ENCODE results near the gene TERB2. TPM values are rescaled to one million over a fixed set of nuclear protein-coding genes. Genes with fewer than 3 reads are reported as not detected.
"Not testable (repeated sequence)": the region's sequence is repeated elsewhere in the genome, so short reads cannot be mapped to it uniquely, and the experiment has no call there.

Gene TERB2
- polyA plus RNA-seq, 3 donors = not detected

GRCh38 chr15:45009046-45009445, 52.6 kb downstream of the TERB2 start:
- H3K4me1 ChIP-seq (ENCODE audit: control insufficient read depth in 1 of 2, insufficient read depth in 2 of 2, low read length in 2 of 2) = no peaks in the 10 kb centered on the region
- Mint-ChIP-seq H3K36me3 (no peaks in the 10 kb centered on the region), H3K9me3 (peaks cover 0 to 16% (median 6%) of the 10 kb centered on the region in 7 donors), H3K4me3 (no peak overlapping the region), H3K27ac (no peak overlapping the region), H3K27me3 (ENCODE audit: low read depth in 3 of 3) (peaks cover 0 to 5% (median 2%) of the 10 kb centered on the region in 3 donors), H3K4me1 (no peaks in the 10 kb centered on the region)
- H3K9me3 ChIP-seq (replicated peaks in 1 of 2; ENCODE audit: control insufficient read depth in 1 of 2, insufficient read depth in 1 of 2, low read length in 2 of 2) = peaks cover 0 to 3% of the 10 kb centered on the region in 2 donors
- no peak overlapping the region for H3K9ac ChIP-seq (ENCODE audit: insufficient read depth, low read length, poor library complexity, severe bottlenecking)
- intact Hi-C loops (cut with micrococcal nuclease) = no loop called here
- H3K4me3 ChIP-seq (replicated peaks in 1 of 3; ENCODE audit: low read depth in 2 of 3, low read length in 3 of 3) = no peak overlapping the region
- no peaks in the 10 kb centered on the region for H3K79me2 ChIP-seq (ENCODE audit: insufficient read depth, low read length)
- H3K4me2 ChIP-seq (replicated peaks; ENCODE audit: extremely low read depth, low read length, poor library complexity, severe bottlenecking) = no peak overlapping the region
- DNase-seq = no peak
- TF ChIP-seq, protein P1, sequence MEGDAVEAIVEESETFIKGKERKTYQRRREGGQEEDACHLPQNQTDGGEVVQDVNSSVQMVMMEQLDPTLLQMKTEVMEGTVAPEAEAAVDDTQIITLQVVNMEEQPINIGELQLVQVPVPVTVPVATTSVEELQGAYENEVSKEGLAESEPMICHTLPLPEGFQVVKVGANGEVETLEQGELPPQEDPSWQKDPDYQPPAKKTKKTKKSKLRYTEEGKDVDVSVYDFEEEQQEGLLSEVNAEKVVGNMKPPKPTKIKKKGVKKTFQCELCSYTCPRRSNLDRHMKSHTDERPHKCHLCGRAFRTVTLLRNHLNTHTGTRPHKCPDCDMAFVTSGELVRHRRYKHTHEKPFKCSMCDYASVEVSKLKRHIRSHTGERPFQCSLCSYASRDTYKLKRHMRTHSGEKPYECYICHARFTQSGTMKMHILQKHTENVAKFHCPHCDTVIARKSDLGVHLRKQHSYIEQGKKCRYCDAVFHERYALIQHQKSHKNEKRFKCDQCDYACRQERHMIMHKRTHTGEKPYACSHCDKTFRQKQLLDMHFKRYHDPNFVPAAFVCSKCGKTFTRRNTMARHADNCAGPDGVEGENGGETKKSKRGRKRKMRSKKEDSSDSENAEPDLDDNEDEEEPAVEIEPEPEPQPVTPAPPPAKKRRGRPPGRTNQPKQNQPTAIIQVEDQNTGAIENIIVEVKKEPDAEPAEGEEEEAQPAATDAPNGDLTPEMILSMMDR (IDR thresholded peaks at IDR 0.05) = no peak
- 90% methylated on average over 2 of the region's 2 CpGs for WGBS (ENCODE audit: insufficient coverage)
- H3K27me3 ChIP-seq (ENCODE audit: control insufficient read depth in 2 of 2, insufficient read depth in 2 of 2, low read length in 2 of 2) = no peaks in the 10 kb centered on the region
- no peaks in the 10 kb centered on the region for H4K20me1 ChIP-seq (ENCODE audit: insufficient read depth, low read length)
- H3K36me3 ChIP-seq (replicated peaks in 1 of 2; ENCODE audit: control insufficient read depth in 1 of 2, insufficient read depth in 2 of 2, low read length in 2 of 2) = no peaks in the 10 kb centered on the region
- H3K27ac ChIP-seq (ENCODE audit: low read depth in 1 of 2, low read length in 2 of 2) = no peak overlapping the region
- H2AFZ ChIP-seq (ENCODE audit: insufficient read depth, low read depth, low read length, poor library complexity, severe bottlenecking) = no peak overlapping the region

- H3K27me3 Mint-ChIP-seq (ENCODE audit: low read depth in 3 of 3) = peaks cover 5 to 13% (median 9%) of the 10 kb centered on the region in 3 donors
- H3K9me3 Mint-ChIP-seq; H3K79me2 ChIP-seq (ENCODE audit: insufficient read depth, low read length); DNase-seq; intact Hi-C loops (cut with micrococcal nuclease); H3K4me1 ChIP-seq (ENCODE audit: control insufficient read depth in 1 of 2, insufficient read depth in 2 of 2, low read length in 2 of 2); H3K4me3 Mint-ChIP-seq; H3K9ac ChIP-seq (ENCODE audit: insufficient read depth, low read length, poor library complexity, severe bottlenecking); H3K27me3 ChIP-seq (ENCODE audit: control insufficient read depth in 2 of 2, insufficient read depth in 2 of 2, low read length in 2 of 2); H3K36me3 Mint-ChIP-seq; H3K4me3 ChIP-seq (replicated peaks in 1 of 3; ENCODE audit: low read depth in 2 of 3, low read length in 3 of 3); H3K27ac Mint-ChIP-seq; H3K4me1 Mint-ChIP-seq; H2AFZ ChIP-seq (ENCODE audit: insufficient read depth, low read depth, low read length, poor library complexity, severe bottlenecking); H3K27ac ChIP-seq (ENCODE audit: low read depth in 1 of 2, low read length in 2 of 2); H4K20me1 ChIP-seq (ENCODE audit: insufficient read depth, low read length); H3K9me3 ChIP-seq (replicated peaks in 1 of 2; ENCODE audit: control insufficient read depth in 1 of 2, insufficient read depth in 1 of 2, low read length in 2 of 2); H3K4me2 ChIP-seq (replicated peaks; ENCODE audit: extremely low read depth, low read length, poor library complexity, severe bottlenecking); H3K36me3 ChIP-seq (replicated peaks in 1 of 2; ENCODE audit: control insufficient read depth in 1 of 2, insufficient read depth in 2 of 2, low read length in 2 of 2): not testable (repeated sequence)
- no CpG with 5 or more reads among the region's 1 CpG for WGBS (ENCODE audit: insufficient coverage)
Measured at GRCh38 chr15:45015114-45015513, 58.6 kb downstream of the TERB2 start.

DNA sequence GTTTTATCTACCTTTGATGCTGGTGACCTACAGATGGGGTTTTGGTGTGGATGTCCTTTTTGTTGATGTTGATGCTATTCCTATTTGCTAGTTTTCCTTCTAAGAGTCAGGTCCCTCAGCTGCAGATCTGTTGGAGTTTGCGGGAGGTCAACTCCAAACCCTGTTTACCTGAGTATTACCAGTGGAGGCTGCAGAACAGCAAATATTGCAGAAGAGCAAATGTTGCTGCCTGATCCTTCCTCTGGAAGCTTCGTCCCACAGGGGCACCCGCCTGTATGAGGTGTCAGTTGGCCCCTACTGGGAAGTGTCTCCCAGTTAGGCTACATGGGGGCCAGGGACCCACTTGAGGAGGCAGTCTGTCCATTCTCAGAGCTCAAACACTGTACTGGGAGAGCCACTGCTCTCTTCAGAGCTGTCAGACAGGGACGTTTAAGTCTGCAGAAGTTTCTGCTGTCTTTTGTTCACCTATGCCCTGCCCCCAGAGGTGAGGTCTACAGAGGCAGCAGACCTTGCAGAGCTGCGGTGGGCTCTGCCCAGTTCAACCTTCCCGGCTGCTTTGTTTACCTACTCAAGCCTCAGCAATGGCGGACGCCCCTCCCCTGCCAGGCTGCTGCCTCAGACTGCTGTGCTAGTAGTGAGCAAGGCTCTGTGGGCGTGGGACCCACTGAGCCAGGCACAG, 63.9 kb downstream of the TERB2 start:
- H3K9me3 ChIP-seq (replicated peaks in 1 of 2; ENCODE audit: control insufficient read depth in 1 of 2, insufficient read depth in 1 of 2, low read length in 2 of 2); H3K4me3 Mint-ChIP-seq; H3K36me3 ChIP-seq (replicated peaks in 1 of 2; ENCODE audit: control insufficient read depth in 1 of 2, insufficient read depth in 2 of 2, low read length in 2 of 2); H4K20me1 ChIP-seq (ENCODE audit: insufficient read depth, low read length); H3K9me3 Mint-ChIP-seq; H2AFZ ChIP-seq (ENCODE audit: insufficient read depth, low read depth, low read length, poor library complexity, severe bottlenecking); H3K27me3 ChIP-seq (ENCODE audit: control insufficient read depth in 2 of 2, insufficient read depth in 2 of 2, low read length in 2 of 2); DNase-seq; H3K4me3 ChIP-seq (replicated peaks in 1 of 3; ENCODE audit: low read depth in 2 of 3, low read length in 3 of 3); intact Hi-C loops (cut with micrococcal nuclease); H3K4me2 ChIP-seq (replicated peaks; ENCODE audit: extremely low read depth, low read length, poor library complexity, severe bottlenecking); H3K36me3 Mint-ChIP-seq; H3K27ac ChIP-seq (ENCODE audit: low read depth in 1 of 2, low read length in 2 of 2); H3K27ac Mint-ChIP-seq; H3K9ac ChIP-seq (ENCODE audit: insufficient read depth, low read length, poor library complexity, severe bottlenecking): not testable (repeated sequence)
- Histone ChIP-seq H3K4me1 (ENCODE audit: control insufficient read depth in 1 of 2, insufficient read depth in 2 of 2, low read length in 2 of 2) (peaks cover 15 to 20% of the 10 kb centered on the region in 2 donors), H3K79me2 (ENCODE audit: insufficient read depth, low read length) (peaks cover 13% of the 10 kb centered on the region)
- Mint-ChIP-seq H3K4me1 (peaks cover 26% of the 10 kb centered on the region), H3K27me3 (ENCODE audit: low read depth in 3 of 3) (peaks cover 5 to 19% (median 9%) of the 10 kb centered on the region in 3 donors)
- WGBS (ENCODE audit: insufficient coverage) = 97% methylated on average over 9 of the region's 9 CpGs

GRCh38 chr15:45020901-45021259, 64.4 kb downstream of the TERB2 start:
- H3K4me3 ChIP-seq (replicated peaks in 1 of 3; ENCODE audit: low read depth in 2 of 3, low read length in 3 of 3); H3K4me2 ChIP-seq (replicated peaks; ENCODE audit: extremely low read depth, low read length, poor library complexity, severe bottlenecking); H3K36me3 Mint-ChIP-seq; DNase-seq; H4K20me1 ChIP-seq (ENCODE audit: insufficient read depth, low read length); H3K9me3 ChIP-seq (replicated peaks in 1 of 2; ENCODE audit: control insufficient read depth in 1 of 2, insufficient read depth in 1 of 2, low read length in 2 of 2); H3K27me3 ChIP-seq (ENCODE audit: control insufficient read depth in 2 of 2, insufficient read depth in 2 of 2, low read length in 2 of 2); H3K9ac ChIP-seq (ENCODE audit: insufficient read depth, low read length, poor library complexity, severe bottlenecking); H3K9me3 Mint-ChIP-seq; H3K27ac ChIP-seq (ENCODE audit: low read depth in 1 of 2, low read length in 2 of 2); H3K27ac Mint-ChIP-seq; H2AFZ ChIP-seq (ENCODE audit: insufficient read depth, low read depth, low read length, poor library complexity, severe bottlenecking); intact Hi-C loops (cut with micrococcal nuclease); H3K4me3 Mint-ChIP-seq; H3K36me3 ChIP-seq (replicated peaks in 1 of 2; ENCODE audit: control insufficient read depth in 1 of 2, insufficient read depth in 2 of 2, low read length in 2 of 2): not testable (repeated sequence)
- peaks cover 13% of the 10 kb centered on the region for H3K79me2 ChIP-seq (ENCODE audit: insufficient read depth, low read length)
- H3K27me3 Mint-ChIP-seq (ENCODE audit: low read depth in 3 of 3) = peaks cover 4 to 19% (median 9%) of the 10 kb centered on the region in 3 donors
- H3K4me1 Mint-ChIP-seq = peaks cover 30% of the 10 kb centered on the region
- WGBS (ENCODE audit: insufficient coverage) = 93% methylated on average over 5 of the region's 9 CpGs
- H3K4me1 ChIP-seq (ENCODE audit: control insufficient read depth in 1 of 2, insufficient read depth in 2 of 2, low read length in 2 of 2) = peaks cover 15 to 20% of the 10 kb centered on the region in 2 donors

Measured in CD14-positive monocyte (primary cell).